H9 (cell line): ENCODE results near the gene TXNDC11. TPM values are rescaled to one million over a fixed set of nuclear protein-coding genes. Genes with fewer than 3 reads are reported as not detected.
A peak's percentile ranks its signal among the peaks of the same experiment; 100 is the strongest.

Experiments
- DNase-seq: peaks from one replicate; pipeline ENCODE4 v3.0.0-alpha.2; 2017
- H2AFZ ChIP-seq: one replicate; pipeline ENCODE4 v1.6.1; 2013; ENCODE audit warnings: mild to moderate bottlenecking, low read length, control low read depth, moderate library complexity
- H2AK5ac ChIP-seq: 2 replicates; pipeline ENCODE4 v1.6.1; 2013; ENCODE audit warnings: low read length, control low read depth, mixed read lengths; ENCODE audit not compliant: insufficient read length
- H2BK120ac ChIP-seq: one replicate; pipeline ENCODE4 v1.6.1; 2013; ENCODE audit warnings: low read depth, mild to moderate bottlenecking, low read length, control low read depth, inconsistent platforms; ENCODE audit not compliant: poor library complexity, severe bottlenecking
- H2BK12ac ChIP-seq: 2 replicates; pipeline ENCODE4 v1.6.1; 2013; ENCODE audit warnings: low read length, control low read depth, mixed read lengths, low read depth; ENCODE audit not compliant: insufficient read length
- H2BK15ac ChIP-seq: 2 replicates; pipeline ENCODE4 v1.6.1; 2013; ENCODE audit warnings: low read depth, low read length, control low read depth
- H2BK20ac ChIP-seq: one replicate; pipeline ENCODE4 v1.6.1; 2013; ENCODE audit warnings: low read depth, mild to moderate bottlenecking, low read length, control low read depth, inconsistent platforms; ENCODE audit not compliant: poor library complexity, severe bottlenecking
- H2BK5ac ChIP-seq: 2 replicates; pipeline ENCODE4 v1.6.1; 2013; ENCODE audit warnings: low read length, control low read depth, mixed read lengths; ENCODE audit not compliant: insufficient read length
- H3K14ac ChIP-seq: 2 replicates; pipeline ENCODE4 v1.6.1; 2013; ENCODE audit warnings: low read length, control low read depth; ENCODE audit not compliant: insufficient read depth
- H3K18ac ChIP-seq: 2 replicates; pipeline ENCODE4 v1.6.1; 2013; ENCODE audit warnings: low read depth, mild to moderate bottlenecking, mixed read lengths, low read length, control low read depth; ENCODE audit not compliant: insufficient read length
- H3K23ac ChIP-seq: 2 replicates; pipeline ENCODE4 v1.6.1; 2013; ENCODE audit warnings: low read length, control low read depth, mixed read lengths, low read depth; ENCODE audit not compliant: insufficient read length
- H3K23me2 ChIP-seq: 2 replicates; pipeline ENCODE4 v1.6.1; 2013; ENCODE audit warnings: low read depth, mild to moderate bottlenecking, mixed read lengths, low read length, control low read depth; ENCODE audit not compliant: insufficient read length, poor library complexity, severe bottlenecking
- H3K27ac ChIP-seq: 2 replicates; pipeline ENCODE4 v1.5.1; 2013; ENCODE audit warnings: low read length, control low read depth, mixed read lengths, low read depth; ENCODE audit not compliant: insufficient read length
- H3K27me3 ChIP-seq: 2 replicates; pipeline ENCODE4 v1.6.1; 2013; ENCODE audit warnings: low read length, control low read depth, inconsistent platforms; ENCODE audit not compliant: insufficient read depth
- H3K4ac ChIP-seq: 2 replicates; pipeline ENCODE4 v1.6.1; 2013; ENCODE audit warnings: low read depth, mild to moderate bottlenecking, control low read depth, inconsistent platforms, low read length, moderate library complexity
- H3K4me1 ChIP-seq: 2 replicates; pipeline ENCODE4 v1.6.1; 2013; ENCODE audit warnings: low read length, control low read depth, inconsistent platforms; ENCODE audit not compliant: insufficient read depth
- H3K4me2 ChIP-seq: 2 replicates; pipeline ENCODE4 v1.6.1; 2013; ENCODE audit warnings: low read length, control low read depth, mixed read lengths; ENCODE audit not compliant: insufficient read length, insufficient read depth
- H3K56ac ChIP-seq: 2 replicates; pipeline ENCODE4 v1.6.1; 2013; ENCODE audit warnings: low read depth, mild to moderate bottlenecking, mixed read lengths, low read length, control low read depth; ENCODE audit not compliant: insufficient read length
- H3K79me1 ChIP-seq: 2 replicates; pipeline ENCODE4 v1.6.1; 2013; ENCODE audit warnings: low read depth, mild to moderate bottlenecking, moderate library complexity, low read length, control low read depth, inconsistent platforms; ENCODE audit not compliant: insufficient read depth, poor library complexity, severe bottlenecking
- H3K79me2 ChIP-seq: 2 replicates; pipeline ENCODE4 v1.6.1; 2013; ENCODE audit warnings: low read length, control low read depth, inconsistent platforms; ENCODE audit not compliant: insufficient read depth
- H3K9ac ChIP-seq: 2 replicates; pipeline ENCODE4 v1.6.1; 2013; ENCODE audit warnings: low read length, control low read depth, mixed read lengths; ENCODE audit not compliant: insufficient read length; ENCODE audit errors: extremely low read depth
- H3K9me3 ChIP-seq: one replicate; pipeline ENCODE4 v1.6.1; 2013; ENCODE audit warnings: low read depth, low read length, inconsistent platforms; ENCODE audit not compliant: control insufficient read depth
- H3T11ph ChIP-seq: one replicate; pipeline ENCODE4 v1.6.1; 2013; ENCODE audit warnings: mild to moderate bottlenecking, low read length, control low read depth, inconsistent platforms
- H4K20me1 ChIP-seq: one replicate; pipeline ENCODE4 v1.6.1; 2013; ENCODE audit not compliant: control insufficient read depth, insufficient read length, insufficient read depth
- H4K5ac ChIP-seq: 2 replicates; pipeline ENCODE4 v1.6.1; 2013; ENCODE audit warnings: low read depth, mild to moderate bottlenecking, mixed read lengths, low read length, control low read depth; ENCODE audit not compliant: insufficient read length
- H4K8ac ChIP-seq: replicated peaks from 2 replicates; pipeline ENCODE4 v1.6.1; 2013; ENCODE audit warnings: low read length, control low read depth, mixed read lengths, low read depth; ENCODE audit not compliant: insufficient read length
- H4K91ac ChIP-seq: 2 replicates; pipeline ENCODE4 v1.6.1; 2013; ENCODE audit warnings: low read depth, mild to moderate bottlenecking, moderate library complexity, mixed read lengths, low read length, control low read depth; ENCODE audit not compliant: insufficient read length
- H3K27ac Mint-ChIP-seq, 3 experiments: 2 replicates in 2 of 3; 3 replicates in 1 of 3; pipeline ENCODE4 v1.8.0; 2020 to 2021; ENCODE audit warnings: mixed read lengths in 3 of 3, mild to moderate bottlenecking in 1 of 3, moderate library complexity in 1 of 3
- H3K27me3 Mint-ChIP-seq: 2 replicates; pipeline ENCODE4 v1.8.0; 2021; ENCODE audit warnings: low read depth, mild to moderate bottlenecking, moderate library complexity, mixed read lengths
- H3K36me3 Mint-ChIP-seq, 3 experiments: 2 replicates in 2 of 3; 3 replicates in 1 of 3; pipeline ENCODE4 v1.8.0; 2020 to 2021; ENCODE audit warnings: low read depth in 3 of 3, mixed read lengths in 3 of 3; ENCODE audit not compliant: insufficient read depth in 1 of 3
- H3K4me1 Mint-ChIP-seq, 2 experiments: 2 replicates each; pipeline ENCODE4 v1.8.0; 2020; ENCODE audit warnings: mixed read lengths in 2 of 2
- H3K4me3 Mint-ChIP-seq, 2 experiments: 2 replicates in 1 of 2; 3 replicates in 1 of 2; pipeline ENCODE4 v1.8.0; 2020 to 2021; ENCODE audit warnings: mild to moderate bottlenecking in 2 of 2, mixed read lengths in 2 of 2, moderate library complexity in 1 of 2
- H3K9me3 Mint-ChIP-seq, 2 experiments: 2 replicates in 1 of 2; 3 replicates in 1 of 2; pipeline ENCODE4 v1.8.0; 2020; ENCODE audit warnings: mild to moderate bottlenecking in 2 of 2, mixed read lengths in 2 of 2, moderate library complexity in 1 of 2
- CTCF ChIP-seq: fragments of 200-600 bp; sonication (generic); conservative IDR thresholded peaks from 3 replicates; pipeline ENCODE4 v1.8.0; 2021; ENCODE audit warnings: antibody characterized with exemption, mild to moderate bottlenecking
- WGBS: extraction: QIAGEN DNeasy Blood & Tissue Kit; methylation state at CpG from one replicate; pipeline ENCODE4 v1.1.7; 2013; ENCODE audit warnings: missing lambda C conversion rate, low lambda C conversion rate, mixed read lengths; ENCODE audit not compliant: insufficient read length; ENCODE audit errors: extremely low coverage; 5-methylcytosine and 5-hydroxymethylcytosine counted together
- total RNA-seq: library from RNA; stranded (reverse); gene quantifications from 2 replicates; pipeline ENCODE4 v1.2.1, GENCODE V29; 2021

The TXNDC11 gene
- total RNA-seq, 1 experiment from 2014 or later, result 12.2 TPM

DNA sequence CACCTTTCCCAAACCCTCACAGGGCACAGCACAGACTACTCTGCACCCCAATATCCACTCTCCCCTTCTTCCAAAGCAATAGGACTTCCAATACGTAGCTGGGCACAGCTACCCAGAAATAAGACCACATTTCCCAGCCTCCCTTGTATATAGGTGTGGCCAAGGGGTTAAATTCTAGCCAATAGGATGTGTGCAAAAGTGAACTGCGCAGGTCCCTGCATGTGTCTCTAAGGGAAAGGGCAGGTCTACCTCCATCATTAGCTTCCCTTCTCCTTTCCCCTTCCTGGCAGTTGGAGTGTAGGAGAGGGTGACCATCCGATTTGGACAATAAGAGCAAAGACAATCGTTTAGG lies 99.9 kb downstream of the TXNDC11 start:
- H2AFZ ChIP-seq, result no peak overlapping the region
- H3K27me3 ChIP-seq, result no peaks in the 10 kb centered on the region
- H3K23me2 ChIP-seq, result no peaks in the 10 kb centered on the region
- H4K20me1 ChIP-seq, result no peaks in the 10 kb centered on the region
- H4K91ac ChIP-seq, result no peak overlapping the region
- no peak overlapping the region for H2BK5ac ChIP-seq
- H3K4ac ChIP-seq, result no peak overlapping the region
- H3K9me3 Mint-ChIP-seq, result no peaks in the 10 kb centered on the region; a peak in 1 of 5 replicates
- H3K27ac ChIP-seq, result no peak overlapping the region
- DNase-seq, result peak; percentile 56
- no peaks in the 10 kb centered on the region for H3K9me3 ChIP-seq
- peak overlapping the region in 1 of 2 experiments; percentile 7; a peak in 3 of 5 replicates for H3K4me3 Mint-ChIP-seq
- no peak overlapping the region for H3K14ac ChIP-seq
- H3K27me3 Mint-ChIP-seq, result peaks cover 2% of the 10 kb centered on the region; the same call in 1 of the 2 replicates
- TF ChIP-seq CTCF, result no peak
- H3T11ph ChIP-seq, result no peak overlapping the region
- H3K79me1 ChIP-seq, result no peaks in the 10 kb centered on the region
- H2BK120ac ChIP-seq, result no peak overlapping the region
- H3K9ac ChIP-seq, result no peak overlapping the region
- peaks cover 21 to 22% of the 10 kb centered on the region in 2 experiments for H3K4me1 Mint-ChIP-seq
- no peak overlapping the region for H2BK12ac ChIP-seq
- H3K56ac ChIP-seq, result no peak overlapping the region
- H3K4me1 ChIP-seq, result peaks cover 4% of the 10 kb centered on the region; the same call in 1 of the 2 replicates
- no peak overlapping the region for H4K8ac ChIP-seq
- no peak overlapping the region for H3K4me2 ChIP-seq
- no peak overlapping the region for H2BK15ac ChIP-seq
- no peak overlapping the region for H2BK20ac ChIP-seq
- H3K36me3 Mint-ChIP-seq, result no peaks in the 10 kb centered on the region
- H2AK5ac ChIP-seq, result no peak overlapping the region
- H3K23ac ChIP-seq, result no peak overlapping the region
- no peaks in the 10 kb centered on the region for H3K79me2 ChIP-seq
- H3K27ac Mint-ChIP-seq, result no peak overlapping the region
- no peak overlapping the region for H4K5ac ChIP-seq
- H3K18ac ChIP-seq, result no peak overlapping the region
- WGBS, result no CpG with 5 or more reads among the region's 4 CpGs
